ENCODE data around the gene SIRT2. TPM values are rescaled to one million over a fixed set of nuclear protein-coding genes. Genes with fewer than 3 reads are reported as not detected.

Gene SIRT2
- total RNA-seq, 6 experiments from 2014 or later = 34.9 to 36.4 (median 35.6) TPM

- Mint-ChIP-seq H3K36me3 (ENCODE audit: low read depth) (no peaks in the 10 kb centered on the region), H3K27me3 (ENCODE audit: insufficient read depth) (peaks cover 2% of the 10 kb centered on the region; the same call in 1 of the 2 replicates), H3K4me3 (no peak overlapping the region), H3K9me3 (no peaks in the 10 kb centered on the region), H3K4me1 (ENCODE audit: low read depth) (no peaks in the 10 kb centered on the region), H3K27ac (no peak overlapping the region)
- TF ChIP-seq CTCF (IDR thresholded peaks at IDR 0.05) = no peak
- no peak for DNase-seq
Observed at GRCh38 chr19:38880882-38881609, 18.4 kb downstream of the SIRT2 start.

- H3K36me3 Mint-ChIP-seq (ENCODE audit: low read depth) = no peaks in the 10 kb centered on the region
- no peak overlapping the region for H3K27ac Mint-ChIP-seq
- DNase-seq = no peak
- no peaks in the 10 kb centered on the region for H3K27me3 Mint-ChIP-seq (ENCODE audit: insufficient read depth)
- H3K9me3 Mint-ChIP-seq = no peaks in the 10 kb centered on the region
- no peaks in the 10 kb centered on the region for H3K4me1 Mint-ChIP-seq (ENCODE audit: low read depth)
- TF ChIP-seq CTCF (IDR thresholded peaks at IDR 0.05) = no peak
- H3K4me3 Mint-ChIP-seq = no peak overlapping the region
Observed at GRCh38 chr19:38880076-38880881, 19.1 kb downstream of the SIRT2 start.

GRCh38 chr19:38879400-38879751, 20.0 kb downstream of the SIRT2 start:
- DNase-seq = no peak
- H3K27me3 Mint-ChIP-seq (ENCODE audit: insufficient read depth) = no peaks in the 10 kb centered on the region
- no peak for TF ChIP-seq CTCF (IDR thresholded peaks at IDR 0.05)
- no peaks in the 10 kb centered on the region for H3K4me1 Mint-ChIP-seq (ENCODE audit: low read depth)
- H3K36me3 Mint-ChIP-seq (ENCODE audit: low read depth) = no peaks in the 10 kb centered on the region
- H3K27ac Mint-ChIP-seq = no peak overlapping the region
- no peaks in the 10 kb centered on the region for H3K9me3 Mint-ChIP-seq
- H3K4me3 Mint-ChIP-seq = no peak overlapping the region

GRCh38 chr19:38878575-38879399, 20.6 kb downstream of the SIRT2 start:
- Mint-ChIP-seq H3K4me3 (no peak overlapping the region), H3K36me3 (ENCODE audit: low read depth) (no peaks in the 10 kb centered on the region), H3K9me3 (no peaks in the 10 kb centered on the region), H3K27ac (no peak overlapping the region), H3K27me3 (ENCODE audit: insufficient read depth) (no peaks in the 10 kb centered on the region), H3K4me1 (ENCODE audit: low read depth) (no peaks in the 10 kb centered on the region)
- DNase-seq = no peak
- no peak for TF ChIP-seq CTCF (IDR thresholded peaks at IDR 0.05)

- Mint-ChIP-seq H3K9me3 (no peaks in the 10 kb centered on the region), H3K4me3 (no peak within 1 kb of the TSS), H3K4me1 (ENCODE audit: low read depth) (no peaks in the 10 kb centered on the region), H3K27ac (no peak within 1 kb of the TSS), H3K27me3 (ENCODE audit: insufficient read depth) (no peaks in the 10 kb centered on the region), H3K36me3 (ENCODE audit: low read depth) (no peaks in the 10 kb centered on the region)
- no peak for DNase-seq
- TF ChIP-seq CTCF (IDR thresholded peaks at IDR 0.05) = no peak
Observed at GRCh38 chr19:38877781-38878574, 21.4 kb downstream of the SIRT2 start, which contains the start of gene RINL. RINL (minus strand) TSS chr19:38878275; CDS start chr19:38876742, 1,533 bp downstream.

All from HFFc6 (cell line).